ENCODE measurements around the gene ZNF160. TPM values are rescaled to one million over a fixed set of nuclear protein-coding genes. Genes with fewer than 3 reads are reported as not detected.
"Not testable (repeated sequence)": the region's sequence is repeated elsewhere in the genome, so short reads cannot be mapped to it uniquely, and the experiment has no call there.

ZNF160 gene
- total RNA-seq, 1 experiment from 2014 or later = 18.6 TPM

DNA sequence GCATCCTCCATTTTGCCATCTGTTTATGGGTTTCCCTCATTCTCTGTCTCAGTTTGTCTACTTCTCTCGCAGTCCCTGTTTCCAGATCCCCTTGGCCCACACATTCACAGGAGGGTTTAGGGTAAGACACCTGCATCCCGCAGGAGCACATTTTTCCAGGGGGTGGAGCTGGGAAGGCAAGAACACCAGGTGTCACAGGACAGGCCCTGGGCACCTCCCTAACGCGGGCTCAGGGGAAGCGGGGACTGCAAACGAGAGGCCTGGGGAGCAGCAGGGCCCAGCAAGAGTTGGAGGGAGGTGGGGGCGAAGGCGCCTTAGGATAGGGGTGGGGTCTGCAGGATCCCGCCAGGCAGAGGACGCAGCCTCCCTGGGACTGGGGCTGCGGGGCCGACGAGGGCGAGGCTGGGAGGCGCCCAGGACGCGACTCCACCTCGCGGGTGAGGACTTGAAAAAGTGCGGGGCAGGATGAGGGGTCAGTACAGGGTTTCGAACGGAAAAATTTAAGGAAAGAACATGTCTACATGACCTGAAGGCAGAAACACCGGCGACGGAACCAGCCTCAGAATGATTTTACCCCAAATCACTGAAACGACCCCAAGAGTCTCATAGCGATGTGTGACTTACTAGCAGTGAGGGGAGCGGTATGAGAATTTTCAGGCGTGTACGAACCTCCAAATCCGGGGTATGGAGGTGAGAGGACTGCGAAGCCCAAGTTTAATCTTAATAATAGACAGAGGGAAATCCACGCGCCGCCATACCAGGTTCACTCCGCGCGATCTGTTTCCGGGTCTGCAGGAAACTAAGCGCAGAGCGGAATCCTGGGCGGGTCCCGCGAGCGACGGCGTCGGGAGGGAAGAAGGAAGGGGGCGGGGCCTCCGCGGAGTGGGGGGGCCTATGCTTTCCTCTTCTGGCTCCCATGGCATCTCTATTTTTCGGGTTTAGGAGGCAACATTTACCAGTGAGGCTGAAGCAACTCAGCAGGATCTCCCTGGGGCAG lies 65.8 kb downstream of the ZNF160 start:
- DNase-seq (ENCODE audit: low spot score) = peak; percentile 77
- in situ Hi-C loops (cut with HindIII; ENCODE audit: low sequenced_read_pairs) = no loop called here

DNA sequence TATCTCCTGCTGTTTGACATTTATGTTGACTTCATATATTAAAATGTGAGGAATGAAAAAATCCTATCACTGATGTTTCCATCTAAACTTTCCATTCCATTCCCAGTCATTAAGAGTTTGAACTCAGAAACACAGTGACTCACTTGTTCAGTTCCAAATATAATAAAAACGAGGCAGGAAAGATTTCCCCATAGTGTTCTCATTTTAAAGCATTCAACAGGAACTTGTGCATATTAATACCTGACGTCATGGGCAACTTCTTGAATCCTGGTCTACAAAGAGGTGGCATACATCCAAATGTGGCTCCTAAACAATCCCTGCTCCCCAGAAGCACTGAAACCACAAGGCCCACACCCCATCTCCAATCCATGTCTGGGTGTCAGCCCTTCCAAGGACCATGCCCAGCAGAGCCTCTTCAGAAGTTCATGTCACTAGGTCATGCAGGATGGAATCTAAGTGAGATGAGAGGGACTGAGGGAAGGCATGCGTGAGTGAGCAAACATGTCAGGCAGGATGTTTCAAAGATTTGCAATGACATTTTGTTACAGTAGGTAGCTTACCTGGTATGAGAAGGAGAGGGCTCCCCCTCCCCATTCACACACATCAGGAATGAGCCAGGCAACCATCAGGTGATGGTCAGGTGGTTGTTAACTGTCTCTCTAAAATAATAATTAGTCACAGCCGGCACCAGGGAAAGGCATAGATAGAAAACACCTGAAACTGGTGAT lies 68.1 kb downstream of the ZNF160 start:
- DNase-seq (ENCODE audit: low spot score) = no peak
- in situ Hi-C loops (cut with HindIII; ENCODE audit: low sequenced_read_pairs) = no loop called here

DNA sequence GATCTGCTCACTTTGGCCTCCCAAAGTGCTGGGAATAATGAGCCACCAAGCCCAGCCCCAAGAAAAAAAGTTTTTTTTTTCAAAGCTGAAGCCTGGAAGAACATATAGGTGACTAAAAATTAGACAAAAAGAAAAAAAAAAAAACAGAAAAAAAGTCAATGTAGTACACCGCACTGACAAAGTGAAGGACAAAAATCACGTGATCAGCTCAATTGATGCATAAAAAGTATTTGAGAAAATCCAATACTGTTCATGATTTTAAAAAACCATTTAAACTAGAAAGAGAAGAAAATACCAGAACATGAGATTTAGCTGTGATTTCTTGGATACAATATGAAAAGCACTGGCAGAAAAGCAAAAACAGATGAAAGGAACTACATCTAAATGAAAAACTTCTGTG lies 69.2 kb downstream of the ZNF160 start:
- in situ Hi-C loops (cut with HindIII; ENCODE audit: low sequenced_read_pairs) = no loop called here
- no peak for DNase-seq (ENCODE audit: low spot score)

DNA sequence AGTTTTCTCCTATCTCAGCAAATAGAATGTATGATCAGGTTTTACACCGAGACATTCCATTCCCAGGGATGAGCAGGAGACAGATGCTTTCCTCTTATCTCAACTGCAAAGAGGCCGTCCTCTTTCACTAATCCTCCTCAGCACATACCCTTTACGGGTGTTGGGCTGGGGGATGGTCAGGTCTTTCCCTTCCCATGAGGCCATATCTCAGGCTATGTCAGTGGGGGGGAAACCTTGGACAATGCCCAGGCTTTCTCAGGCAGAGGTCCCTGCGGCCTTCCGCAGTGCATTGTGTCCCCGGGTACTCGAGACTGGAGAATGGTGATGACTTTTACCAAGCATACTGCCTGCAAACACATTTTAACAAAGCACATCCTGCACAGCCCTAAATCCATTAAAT lies 74.9 kb downstream of the ZNF160 start:
- in situ Hi-C loops (cut with HindIII; ENCODE audit: low sequenced_read_pairs); DNase-seq (ENCODE audit: low spot score): not testable (repeated sequence)

DNA sequence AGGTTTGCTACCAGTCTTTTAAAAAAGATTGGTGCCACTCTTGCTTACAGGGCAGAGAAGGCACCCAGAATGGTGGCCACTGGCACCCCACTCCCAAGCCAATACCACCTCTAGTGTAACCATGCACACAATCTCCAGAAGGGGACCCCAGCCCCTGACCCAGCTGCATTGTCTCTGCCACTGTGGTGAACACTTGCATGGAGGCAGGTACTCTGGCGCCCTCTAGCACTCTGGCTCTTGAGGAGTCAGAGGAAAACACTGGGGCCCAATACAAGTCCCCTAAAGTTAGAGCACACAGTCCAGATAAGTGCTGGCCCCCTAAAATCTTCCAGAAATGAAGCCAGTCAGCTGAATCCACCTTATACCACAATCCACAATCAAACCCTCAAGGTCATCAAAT lies 83.5 kb downstream of the ZNF160 start:
- DNase-seq (ENCODE audit: low spot score) = no peak
- in situ Hi-C loops (cut with HindIII; ENCODE audit: low sequenced_read_pairs) = no loop called here

Other genes with a start within 250 kb of the ZNF160 start
- gene ZNF468, start 245.8 kb downstream of the ZNF160 start, total RNA-seq (2014; rRNA removed; shearing (Covaris generic)) = 4.1 and 4.6 TPM in 2 replicates
- not detected in 2 replicates for gene ZNF320, start 205.8 kb downstream of the ZNF160 start, total RNA-seq (2014; rRNA removed; shearing (Covaris generic))
- gene ZNF888, start 180.0 kb downstream of the ZNF160 start, total RNA-seq (2014; rRNA removed; shearing (Covaris generic)) = 1.2 and 1.8 TPM in 2 replicates
- gene ZNF816, start 140.5 kb downstream of the ZNF160 start, total RNA-seq (2014; rRNA removed; shearing (Covaris generic)) = 6.3 and 11.6 TPM in 2 replicates
- not detected in 2 replicates for gene ERVV-1, start 89.5 kb downstream of the ZNF160 start, total RNA-seq (2014; rRNA removed; shearing (Covaris generic))
- gene ERVV-2, start 58.7 kb downstream of the ZNF160 start, total RNA-seq (2014; rRNA removed; shearing (Covaris generic)) = not detected in 2 replicates
- 2.3 and 3.6 TPM in 2 replicates for gene ZNF415, start 29.5 kb upstream of the ZNF160 start, total RNA-seq (2014; rRNA removed; shearing (Covaris generic))
- 3.3 and 4.9 TPM in 2 replicates for gene ZNF347, start 55.6 kb upstream of the ZNF160 start, total RNA-seq (2014; rRNA removed; shearing (Covaris generic))
- not detected in 2 replicates for gene ZNF665, start 89.9 kb upstream of the ZNF160 start, total RNA-seq (2014; rRNA removed; shearing (Covaris generic))
- not detected in 2 replicates for gene ZNF677, start 151.5 kb upstream of the ZNF160 start, total RNA-seq (2014; rRNA removed; shearing (Covaris generic))
- not detected in 2 replicates for gene VN1R2, start 154.9 kb upstream of the ZNF160 start, total RNA-seq (2014; rRNA removed; shearing (Covaris generic))
- not detected in 2 replicates for gene VN1R4, start 164.3 kb upstream of the ZNF160 start, total RNA-seq (2014; rRNA removed; shearing (Covaris generic))
- gene ZNF845, start 230.3 kb upstream of the ZNF160 start, total RNA-seq (2014; rRNA removed; shearing (Covaris generic)) = 10.0 and 11.5 TPM in 2 replicates